GM23338 (cell line): Measurements from ENCODE around the gene SHFL.

Source experiments
- CREB1 ChIP-seq: fragments of 250-450 bp; sonication (Bioruptor Pico); IDR thresholded peaks from 2 replicates; pipeline ENCODE4 v1.5.0; 2020; ENCODE audit warnings: low read depth, mild to moderate bottlenecking, moderate library complexity
- EZH2 ChIP-seq: fragments of 200-600 bp; sonication (generic); IDR thresholded peaks from one replicate; pipeline ENCODE4 v1.8.0; 2017; ENCODE audit warnings: antibody characterized with exemption, mild to moderate bottlenecking, low read depth; ENCODE audit not compliant: unreplicated experiment
- EZH2phosphoT487 ChIP-seq: fragments of 200-600 bp; sonication (generic); IDR thresholded peaks from one replicate; pipeline ENCODE4 v1.8.1; 2018; ENCODE audit warnings: antibody characterized with exemption; ENCODE audit not compliant: unreplicated experiment
- POLR2AphosphoS5 ChIP-seq: IDR thresholded peaks from 2 replicates; pipeline ENCODE4 v1.6.1; 2016; ENCODE audit warnings: antibody characterized with exemption, low read depth
- ZNF331 ChIP-seq: fragments of 250-450 bp; sonication (Bioruptor Pico); IDR thresholded peaks from 2 replicates; pipeline ENCODE4 v1.5.0; 2020; ENCODE audit warnings: low read depth, mild to moderate bottlenecking, moderate library complexity
- TF ChIP-seq, protein P1 (sequence below), 2 experiments: fragments of 200-600 bp in 1 of 2; sonication (generic) in 1 of 2; conservative IDR thresholded peaks; 2 replicates each; pipeline versions ENCODE4 v1.5.1 to v1.6.1; 2016 to 2017; ENCODE audit warnings: antibody characterized with exemption in 2 of 2, low read depth in 2 of 2, mild to moderate bottlenecking in 2 of 2, moderate library complexity in 1 of 2
- TF ChIP-seq, protein P2 (sequence below): IDR thresholded peaks from one replicate; pipeline ENCODE4 v1.6.1; 2018; ENCODE audit warnings: antibody characterized with exemption; ENCODE audit not compliant: unreplicated experiment
- TF ChIP-seq, protein P3 (sequence below): IDR thresholded peaks from 2 replicates; pipeline ENCODE4 v1.6.1; 2016; ENCODE audit warnings: antibody characterized with exemption

DNA sequence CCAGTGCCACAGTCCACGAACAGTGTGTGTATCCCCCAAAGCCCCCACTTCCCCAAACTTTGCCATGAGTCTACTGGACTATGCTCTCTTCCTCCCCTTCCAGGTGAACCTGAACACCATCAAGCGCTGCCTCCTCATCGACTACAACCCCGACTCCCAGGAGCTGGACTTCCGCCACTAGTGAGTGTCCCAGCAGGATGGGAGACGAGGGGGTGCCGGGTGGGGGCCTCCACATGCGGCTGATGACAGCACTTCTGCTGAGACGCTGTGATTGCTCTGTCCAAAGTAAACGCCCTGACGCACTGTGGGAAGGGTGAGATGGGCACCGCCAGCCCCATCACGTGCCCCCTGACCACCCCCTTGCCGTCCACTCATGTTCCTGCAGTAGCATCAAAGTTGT lies 23.4 kb downstream of the SHFL start:
- no peak for TF ChIP-seq EZH2
- TF ChIP-seq, protein P1, sequence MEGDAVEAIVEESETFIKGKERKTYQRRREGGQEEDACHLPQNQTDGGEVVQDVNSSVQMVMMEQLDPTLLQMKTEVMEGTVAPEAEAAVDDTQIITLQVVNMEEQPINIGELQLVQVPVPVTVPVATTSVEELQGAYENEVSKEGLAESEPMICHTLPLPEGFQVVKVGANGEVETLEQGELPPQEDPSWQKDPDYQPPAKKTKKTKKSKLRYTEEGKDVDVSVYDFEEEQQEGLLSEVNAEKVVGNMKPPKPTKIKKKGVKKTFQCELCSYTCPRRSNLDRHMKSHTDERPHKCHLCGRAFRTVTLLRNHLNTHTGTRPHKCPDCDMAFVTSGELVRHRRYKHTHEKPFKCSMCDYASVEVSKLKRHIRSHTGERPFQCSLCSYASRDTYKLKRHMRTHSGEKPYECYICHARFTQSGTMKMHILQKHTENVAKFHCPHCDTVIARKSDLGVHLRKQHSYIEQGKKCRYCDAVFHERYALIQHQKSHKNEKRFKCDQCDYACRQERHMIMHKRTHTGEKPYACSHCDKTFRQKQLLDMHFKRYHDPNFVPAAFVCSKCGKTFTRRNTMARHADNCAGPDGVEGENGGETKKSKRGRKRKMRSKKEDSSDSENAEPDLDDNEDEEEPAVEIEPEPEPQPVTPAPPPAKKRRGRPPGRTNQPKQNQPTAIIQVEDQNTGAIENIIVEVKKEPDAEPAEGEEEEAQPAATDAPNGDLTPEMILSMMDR (conservative IDR thresholded peaks at IDR 0.05; ENCODE audit: low read depth in 2 of 2) = no peak
- no peak for TF ChIP-seq CREB1
- TF ChIP-seq, protein P2, sequence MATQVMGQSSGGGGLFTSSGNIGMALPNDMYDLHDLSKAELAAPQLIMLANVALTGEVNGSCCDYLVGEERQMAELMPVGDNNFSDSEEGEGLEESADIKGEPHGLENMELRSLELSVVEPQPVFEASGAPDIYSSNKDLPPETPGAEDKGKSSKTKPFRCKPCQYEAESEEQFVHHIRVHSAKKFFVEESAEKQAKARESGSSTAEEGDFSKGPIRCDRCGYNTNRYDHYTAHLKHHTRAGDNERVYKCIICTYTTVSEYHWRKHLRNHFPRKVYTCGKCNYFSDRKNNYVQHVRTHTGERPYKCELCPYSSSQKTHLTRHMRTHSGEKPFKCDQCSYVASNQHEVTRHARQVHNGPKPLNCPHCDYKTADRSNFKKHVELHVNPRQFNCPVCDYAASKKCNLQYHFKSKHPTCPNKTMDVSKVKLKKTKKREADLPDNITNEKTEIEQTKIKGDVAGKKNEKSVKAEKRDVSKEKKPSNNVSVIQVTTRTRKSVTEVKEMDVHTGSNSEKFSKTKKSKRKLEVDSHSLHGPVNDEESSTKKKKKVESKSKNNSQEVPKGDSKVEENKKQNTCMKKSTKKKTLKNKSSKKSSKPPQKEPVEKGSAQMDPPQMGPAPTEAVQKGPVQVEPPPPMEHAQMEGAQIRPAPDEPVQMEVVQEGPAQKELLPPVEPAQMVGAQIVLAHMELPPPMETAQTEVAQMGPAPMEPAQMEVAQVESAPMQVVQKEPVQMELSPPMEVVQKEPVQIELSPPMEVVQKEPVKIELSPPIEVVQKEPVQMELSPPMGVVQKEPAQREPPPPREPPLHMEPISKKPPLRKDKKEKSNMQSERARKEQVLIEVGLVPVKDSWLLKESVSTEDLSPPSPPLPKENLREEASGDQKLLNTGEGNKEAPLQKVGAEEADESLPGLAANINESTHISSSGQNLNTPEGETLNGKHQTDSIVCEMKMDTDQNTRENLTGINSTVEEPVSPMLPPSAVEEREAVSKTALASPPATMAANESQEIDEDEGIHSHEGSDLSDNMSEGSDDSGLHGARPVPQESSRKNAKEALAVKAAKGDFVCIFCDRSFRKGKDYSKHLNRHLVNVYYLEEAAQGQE = no peak
- TF ChIP-seq ZNF331 (CRISPR knock-in tag) = no peak
- no peak for TF ChIP-seq POLR2AphosphoS5
- TF ChIP-seq, protein P3, sequence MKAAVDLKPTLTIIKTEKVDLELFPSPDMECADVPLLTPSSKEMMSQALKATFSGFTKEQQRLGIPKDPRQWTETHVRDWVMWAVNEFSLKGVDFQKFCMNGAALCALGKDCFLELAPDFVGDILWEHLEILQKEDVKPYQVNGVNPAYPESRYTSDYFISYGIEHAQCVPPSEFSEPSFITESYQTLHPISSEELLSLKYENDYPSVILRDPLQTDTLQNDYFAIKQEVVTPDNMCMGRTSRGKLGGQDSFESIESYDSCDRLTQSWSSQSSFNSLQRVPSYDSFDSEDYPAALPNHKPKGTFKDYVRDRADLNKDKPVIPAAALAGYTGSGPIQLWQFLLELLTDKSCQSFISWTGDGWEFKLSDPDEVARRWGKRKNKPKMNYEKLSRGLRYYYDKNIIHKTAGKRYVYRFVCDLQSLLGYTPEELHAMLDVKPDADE = no peak
- no peak for TF ChIP-seq EZH2phosphoT487
